Testis (tissue), 3 donors: ENCODE measurements around the gene PPP1R11. TPM values are rescaled to one million over a fixed set of nuclear protein-coding genes. Genes with fewer than 3 reads are reported as not detected.

Experiments used
- DNase-seq: peaks from one replicate; pipeline ENCODE4 v3.0.0-alpha.2; 2019
- H3K27ac ChIP-seq, 2 donors: fragments of 200-600 bp; sonication (generic); one replicate each; pipeline ENCODE4 v1.5.1; 2019
- H3K27me3 ChIP-seq: fragments of 200-600 bp; sonication (generic); one replicate; pipeline ENCODE4 v1.5.1; 2019
- H3K36me3 ChIP-seq: fragments of 200-600 bp; sonication (generic); one replicate; pipeline ENCODE4 v1.5.1; 2017; ENCODE audit warnings: low read depth; ENCODE audit errors: missing control alignments
- H3K4me1 ChIP-seq: fragments of 200-600 bp; sonication (generic); one replicate; pipeline ENCODE4 v1.5.1; 2019
- H3K4me3 ChIP-seq, 2 donors: fragments of 200-600 bp; sonication (generic); one replicate each; pipeline ENCODE4 v1.5.1; 2017 to 2019
- H3K9me3 ChIP-seq: fragments of 200-600 bp; sonication (generic); one replicate; pipeline ENCODE4 v1.5.1; 2017
- CTCF ChIP-seq, 3 experiments: fragments of 450-650 bp in 2 of 3; fragments of 200-600 bp in 1 of 3; sonication (generic) in 1 of 3; IDR thresholded peaks; one replicate each; pipeline ENCODE4 v1.5.1; 2016 to 2019; ENCODE audit warnings: antibody characterized with exemption in 3 of 3, mild to moderate bottlenecking in 2 of 3, moderate library complexity in 1 of 3
- POLR2A ChIP-seq: fragments of 450-650 bp; IDR thresholded peaks from one replicate; pipeline ENCODE4 v1.6.1; 2017; ENCODE audit warnings: antibody characterized with exemption, mild to moderate bottlenecking, moderate library complexity
- WGBS, 2 donors: methylation state at CpG; one replicate each; pipeline ENCODE4 v1.1.5; 2018; 5-methylcytosine and 5-hydroxymethylcytosine counted together
- intact Hi-C: fragments of 100-400 bp; cut with DNase I; formaldehyde crosslinking; loops from one replicate; pipeline ENCODE4 v1.15.1; 2023; ENCODE audit warnings: low total_unique reads
- polyA plus RNA-seq: library from polyadenylated mRNA; stranded (reverse); fragments of 350-450 nt; fragmentation: Illumina TruSeq; extraction: RNeasy Lipid Tissue Mini Kit (QIAGEN cat#74804); gene quantifications from one replicate; pipeline ENCODE4 v1.2.3, GENCODE V29; 2014; ENCODE audit warnings: low read depth, low replicate concordance; ENCODE audit not compliant: insufficient read depth
- total RNA-seq, 2 donors: library from RNA; depleted of rRNA; stranded (reverse); fragments of >200 nt; gene quantifications; one replicate each; pipeline ENCODE4 v1.2.3, GENCODE V29; 2016

PPP1R11 gene
- total and polyA plus RNA-seq, 3 donors from 2014 or later: 40.2 to 91.8 (median 55.0) TPM

- DNase-seq: peak; percentile 34
- intact Hi-C loops: no loop called here
- no peaks in the 10 kb centered on the region for H3K27me3 ChIP-seq
- H3K9me3 ChIP-seq: no peaks in the 10 kb centered on the region
- peak overlapping the region; percentile 92 to 93 for H3K27ac ChIP-seq
- H3K4me1 ChIP-seq: peaks cover 13% of the 10 kb centered on the region
- WGBS, 2 donors: 1% methylated on average over 24 of the region's 24 CpGs
- TF ChIP-seq POLR2A (no peak), CTCF (IDR thresholded peaks at IDR 0.05) (no peak)
- peak overlapping the region; percentile 83 to 85 for H3K4me3 ChIP-seq
- H3K36me3 ChIP-seq: no peaks in the 10 kb centered on the region
Observed at GRCh38 chr6:30060606-30061091, 6.3 kb upstream of the PPP1R11 start.

- Histone ChIP-seq H3K9me3 (no peaks in the 10 kb centered on the region), H3K27me3 (no peaks in the 10 kb centered on the region), H3K27ac (peak within 1 kb of the TSS; percentile 92 to 93), H3K36me3 (no peaks in the 10 kb centered on the region), H3K4me3 (peak within 1 kb of the TSS; percentile 83 to 85), H3K4me1 (peaks cover 17% of the 10 kb centered on the region)
- 0% methylated on average over 42 to 48 of the region's 48 CpGs for WGBS, 2 donors
- peak; percentile 96 for DNase-seq
- peak; percentile 76 for TF ChIP-seq POLR2A
- TF ChIP-seq CTCF (IDR thresholded peaks at IDR 0.05): peak in 1 of 3 experiments; percentile 31
- intact Hi-C loops: no loop called here
Observed at GRCh38 chr6:30061092-30061857, 5.7 kb upstream of the PPP1R11 start, which contains the start of gene POLR1H. Gene POLR1H (plus strand): TSS chr6:30061265. CDS start chr6:30061525, 260 bp downstream.

- no peaks in the 10 kb centered on the region for H3K9me3 ChIP-seq
- no peaks in the 10 kb centered on the region for H3K36me3 ChIP-seq
- peaks cover 17% of the 10 kb centered on the region for H3K4me1 ChIP-seq
- peak; percentile 38 for DNase-seq
- peak overlapping the region; percentile 83 to 85 for H3K4me3 ChIP-seq
- intact Hi-C loops: no loop called here
- no peak for TF ChIP-seq CTCF (IDR thresholded peaks at IDR 0.05)
- no peak for TF ChIP-seq POLR2A
- peak overlapping the region; percentile 92 to 93 for H3K27ac ChIP-seq
- 44 to 46% methylated on average over 13 of the region's 13 CpGs for WGBS, 2 donors
- H3K27me3 ChIP-seq: no peaks in the 10 kb centered on the region
Observed at GRCh38 chr6:30061858-30062458, 5.0 kb upstream of the PPP1R11 start.

GRCh38 chr6:30062471-30063178, 4.4 kb upstream of the PPP1R11 start:
- 83 to 91% methylated on average over 7 of the region's 7 CpGs for WGBS, 2 donors
- no peak for DNase-seq
- Histone ChIP-seq H3K36me3 (no peaks in the 10 kb centered on the region), H3K9me3 (no peaks in the 10 kb centered on the region), H3K4me3 (peak overlapping the region in 1 of 2 donors; percentile 85), H3K4me1 (peaks cover 17% of the 10 kb centered on the region), H3K27me3 (no peaks in the 10 kb centered on the region), H3K27ac (no peak overlapping the region)
- TF ChIP-seq POLR2A: no peak
- no peak for TF ChIP-seq CTCF (IDR thresholded peaks at IDR 0.05)
- intact Hi-C loops: no loop called here
